ENCODE measurements around the gene PDZD2. TPM values are rescaled to one million over a fixed set of nuclear protein-coding genes. Genes with fewer than 3 reads are reported as not detected.
A peak's percentile ranks its signal among the peaks of the same experiment; 100 is the strongest.

PDZD2 gene
- total and polyA plus RNA-seq, 2 experiments from 2014 or later: 1.7 to 4.0 TPM

- Histone ChIP-seq H3K9me3 (ENCODE audit: low read depth) (no peaks in the 10 kb centered on the region), H3K4me3 (no peak overlapping the region), H3K9me2 (replicated peaks; ENCODE audit: insufficient read depth) (no peaks in the 10 kb centered on the region), H3K4me1 (ENCODE audit: insufficient read depth) (no peaks in the 10 kb centered on the region), H3K79me2 (no peaks in the 10 kb centered on the region), H4K20me1 (ENCODE audit: insufficient read depth, poor library complexity, severe bottlenecking) (no peaks in the 10 kb centered on the region), H3K27me3 (no peaks in the 10 kb centered on the region), H3K27ac (no peak overlapping the region), H3K4me2 (no peak overlapping the region), H3K36me3 (replicated peaks; ENCODE audit: insufficient read depth, low read depth) (no peaks in the 10 kb centered on the region), H2AFZ (no peak overlapping the region)
- WGBS (ENCODE audit: low lambda C conversion rate, missing lambda C conversion rate): 92% methylated on average over 3 of the region's 3 CpGs
- no peak for DNase-seq (ENCODE audit: low spot score)
- TF ChIP-seq CTCF (IDR thresholded peaks at IDR 0.05; ENCODE audit: poor library complexity): no peak
- TF ChIP-seq EZH2phosphoT487 (IDR thresholded peaks at IDR 0.05; ENCODE audit: low read depth, severe bottlenecking, unreplicated experiment): no peak
- TF ChIP-seq EZH2 (IDR thresholded peaks at IDR 0.05; ENCODE audit: borderline replicate concordance): no peak
Measured at GRCh38 chr5:31861601-31862000, 222.7 kb downstream of the PDZD2 start.

DNA sequence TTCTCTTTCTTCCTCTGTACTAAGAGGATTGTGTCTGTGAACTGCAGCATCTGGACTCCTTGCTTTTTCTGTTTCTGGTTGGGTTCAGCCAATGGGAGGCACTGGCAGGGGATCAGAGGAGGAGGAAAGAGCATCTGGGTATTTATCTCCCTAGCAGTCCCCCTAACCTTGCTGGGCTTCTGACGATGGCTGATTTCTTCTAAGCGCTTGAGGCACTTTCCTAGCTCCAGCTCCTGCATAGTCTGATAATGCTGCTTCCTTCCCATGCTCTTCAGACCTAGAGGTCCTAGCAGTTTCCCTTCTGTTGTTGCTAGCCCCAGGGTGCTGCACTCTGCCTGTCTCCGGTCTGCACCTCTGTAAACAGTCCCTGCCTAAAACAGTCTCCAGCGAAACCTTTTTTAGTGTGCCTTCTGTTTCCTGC is 225.1 kb downstream of the PDZD2 start:
- Histone ChIP-seq H2AFZ (no peak overlapping the region), H3K27me3 (no peaks in the 10 kb centered on the region)
- WGBS (ENCODE audit: low lambda C conversion rate, missing lambda C conversion rate): 37% methylated on average over 4 of the region's 4 CpGs

DNA sequence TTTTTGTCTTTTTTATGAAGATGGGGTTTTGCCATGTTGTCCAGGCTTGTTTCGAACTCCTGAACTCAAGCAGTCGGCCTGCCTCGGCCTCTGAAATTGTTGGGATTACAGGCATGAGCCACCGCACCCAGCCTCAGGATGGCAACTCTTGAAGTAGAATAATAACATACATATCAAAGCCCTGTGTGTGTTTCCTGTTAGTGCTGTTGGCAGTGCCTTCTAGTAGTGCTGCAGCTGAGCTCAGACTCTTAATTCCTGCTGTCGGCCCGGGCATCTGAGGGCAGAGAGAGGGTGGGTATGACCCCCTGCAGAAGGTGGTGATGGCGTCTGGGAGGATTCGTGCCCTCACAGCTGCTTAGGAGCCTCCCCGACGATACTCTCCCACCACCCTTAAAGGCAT is 227.2 kb downstream of the PDZD2 start:
- no peak overlapping the region for H3K4me2 ChIP-seq
- H3K27me3 ChIP-seq: no peaks in the 10 kb centered on the region
- H3K36me3 ChIP-seq (replicated peaks; ENCODE audit: insufficient read depth, low read depth): no peaks in the 10 kb centered on the region
- H3K4me1 ChIP-seq (ENCODE audit: insufficient read depth): no peaks in the 10 kb centered on the region
- WGBS (ENCODE audit: low lambda C conversion rate, missing lambda C conversion rate): 91% methylated on average over 10 of the region's 10 CpGs
- H3K79me2 ChIP-seq: no peaks in the 10 kb centered on the region
- no peak for TF ChIP-seq EZH2 (IDR thresholded peaks at IDR 0.05; ENCODE audit: borderline replicate concordance)
- TF ChIP-seq CTCF (IDR thresholded peaks at IDR 0.05; ENCODE audit: poor library complexity): no peak
- no peak for TF ChIP-seq EZH2phosphoT487 (IDR thresholded peaks at IDR 0.05; ENCODE audit: low read depth, severe bottlenecking, unreplicated experiment)
- no peaks in the 10 kb centered on the region for H3K9me2 ChIP-seq (replicated peaks; ENCODE audit: insufficient read depth)
- no peak overlapping the region for H2AFZ ChIP-seq
- H3K4me3 ChIP-seq: no peak overlapping the region
- H3K27ac ChIP-seq: no peak overlapping the region
- H3K9me3 ChIP-seq (ENCODE audit: low read depth): no peaks in the 10 kb centered on the region
- no peak for DNase-seq (ENCODE audit: low spot score)
- H4K20me1 ChIP-seq (ENCODE audit: insufficient read depth, poor library complexity, severe bottlenecking): no peaks in the 10 kb centered on the region

More for the DNA sequence above, 225.1 kb downstream of the PDZD2 start:
- no peak overlapping the region for H3K27ac ChIP-seq
- H4K20me1 ChIP-seq (ENCODE audit: insufficient read depth, poor library complexity, severe bottlenecking): no peaks in the 10 kb centered on the region
- TF ChIP-seq EZH2 (IDR thresholded peaks at IDR 0.05; ENCODE audit: borderline replicate concordance) (no peak), CTCF (IDR thresholded peaks at IDR 0.05; ENCODE audit: poor library complexity) (no peak), EZH2phosphoT487 (IDR thresholded peaks at IDR 0.05; ENCODE audit: low read depth, severe bottlenecking, unreplicated experiment) (no peak)
- no peaks in the 10 kb centered on the region for H3K79me2 ChIP-seq
- peak overlapping the region; percentile 37 for H3K4me2 ChIP-seq
- H3K4me3 ChIP-seq: no peak overlapping the region
- DNase-seq (ENCODE audit: low spot score): no peak
- no peaks in the 10 kb centered on the region for H3K36me3 ChIP-seq (replicated peaks; ENCODE audit: insufficient read depth, low read depth)
- H3K4me1 ChIP-seq (ENCODE audit: insufficient read depth): no peaks in the 10 kb centered on the region
- H3K9me2 ChIP-seq (replicated peaks; ENCODE audit: insufficient read depth): no peaks in the 10 kb centered on the region
- no peaks in the 10 kb centered on the region for H3K9me3 ChIP-seq (ENCODE audit: low read depth)

GRCh38 chr5:31867219-31867618 is 228.3 kb downstream of the PDZD2 start:
- TF ChIP-seq EZH2 (IDR thresholded peaks at IDR 0.05; ENCODE audit: borderline replicate concordance) (no peak), EZH2phosphoT487 (IDR thresholded peaks at IDR 0.05; ENCODE audit: low read depth, severe bottlenecking, unreplicated experiment) (no peak)
- Histone ChIP-seq H3K9me2 (replicated peaks; ENCODE audit: insufficient read depth) (no peaks in the 10 kb centered on the region), H3K79me2 (no peaks in the 10 kb centered on the region), H3K4me1 (ENCODE audit: insufficient read depth) (no peaks in the 10 kb centered on the region), H2AFZ (no peak overlapping the region), H3K27ac (no peak overlapping the region), H3K9me3 (ENCODE audit: low read depth) (no peaks in the 10 kb centered on the region), H3K4me3 (no peak overlapping the region), H3K27me3 (no peaks in the 10 kb centered on the region), H4K20me1 (ENCODE audit: insufficient read depth, poor library complexity, severe bottlenecking) (no peaks in the 10 kb centered on the region), H3K36me3 (replicated peaks; ENCODE audit: insufficient read depth, low read depth) (no peaks in the 10 kb centered on the region), H3K4me2 (no peak overlapping the region)
- 70% methylated on average over 4 of the region's 4 CpGs for WGBS (ENCODE audit: low lambda C conversion rate, missing lambda C conversion rate)
- DNase-seq (ENCODE audit: low spot score): no peak

Measured in hepatocyte (in vitro differentiated cells).